A549 treated with Hydrocortisone at 1 μM for 4 hours (cell line): ENCODE measurements around the gene NXPH2. TPM values are rescaled to one million over a fixed set of nuclear protein-coding genes. Genes with fewer than 3 reads are reported as not detected.

Experiments used
- total RNA-seq: library from RNA; stranded (reverse); fragments of 200-300 nt; extraction: Qiagen RNA extraction; gene quantifications from 5 replicates; pipeline ENCODE4 v1.2.3, GENCODE V29; 2022

Gene NXPH2
- total RNA-seq = not detected in 5 replicates

GRCh38 chr2:138779781-138780445, at the start of gene NXPH2:
Gene NXPH2 (minus strand): TSS chr2:138780390. CDS start chr2:138780241, 149 bp downstream.

